Mucosa of descending colon (tissue), 3 donors: ENCODE results near the gene USP12. TPM values are rescaled to one million over a fixed set of nuclear protein-coding genes. Genes with fewer than 3 reads are reported as not detected.
A peak's percentile ranks its signal among the peaks of the same experiment; 100 is the strongest.

Experiments used
- ATAC-seq: fragments of 200-7000 bp; cut with Tn5 transposase; one replicate; pipeline ENCODE4 v1.9.1; 2020; ENCODE audit warnings: mild to moderate bottlenecking, moderate library complexity
- DNase-seq, 3 donors: peaks; one replicate each; pipeline ENCODE4 v3.0.0-alpha.2; 2020
- H3K36me3 ChIP-seq: fragments of 200-600 bp; one replicate; pipeline ENCODE4 v1.8.0; 2021; ENCODE audit warnings: low read depth, mild to moderate bottlenecking
- H3K4me1 ChIP-seq: fragments of 200-600 bp; one replicate; pipeline ENCODE4 v1.8.0; 2021; ENCODE audit warnings: low read depth, mild to moderate bottlenecking
- H3K4me3 ChIP-seq: fragments of 200-600 bp; one replicate; pipeline ENCODE4 v1.8.0; 2021; ENCODE audit warnings: mild to moderate bottlenecking
- H3K9me3 ChIP-seq: fragments of 200-600 bp; one replicate; pipeline ENCODE4 v1.8.0; 2021; ENCODE audit warnings: mild to moderate bottlenecking
- CTCF ChIP-seq: fragments of 200-600 bp; IDR thresholded peaks from one replicate; pipeline ENCODE4 v1.8.0; 2022; ENCODE audit warnings: antibody characterized with exemption, mild to moderate bottlenecking
- intact Hi-C, 2 donors: fragments of 100-400 bp; cut with DNase I in 1 of 2; cut with micrococcal nuclease in 1 of 2; formaldehyde crosslinking; loops; one replicate each; pipeline versions ENCODE4 v1.11.0 to v1.11.1; 2022; cut with DNase I, micrococcal nuclease
- total RNA-seq, 3 donors: library from RNA; stranded (reverse); fragmentation: NEBNext Ultra II Directional in 2 of 3; extraction: Animal tissue kit (Norgen Biotek cat#: 25700) in 2 of 3; gene quantifications; one replicate each; pipeline versions ENCODE4 v1.2.1 to v1.2.4, GENCODE V29; 2021 to 2023
- donor health status: DM: no; HTN: no; CAD: no; lungs with moderate emphysema.
- donor health status: DM: no; HTN: no; CAD: no.
- donor health status: DM: no; HTN: yes; CAD: no.

The USP12 gene
- total RNA-seq, 3 donors from 2014 or later = 34.3 to 77.1 (median 45.0) TPM

- no peak for TF ChIP-seq CTCF
- intact Hi-C loops = loop anchor here in 1 of 2 donors (10.0 kb wide), 1 partner anchor 73 kb away; no protein-coding TSS in a partner anchor
Observed at GRCh38 chr13:27171827-27172494, 350 bp upstream of the USP12 start.

GRCh38 chr13:27170516-27171243, 931 bp downstream of the USP12 start:
- ATAC-seq (no peak), DNase-seq (peak; percentile 51 to 71 (median 70))
- H3K4me3 ChIP-seq = peak overlapping the region; percentile 62
- H3K4me1 ChIP-seq = peaks cover 32% of the 10 kb centered on the region
- no peaks in the 10 kb centered on the region for H3K36me3 ChIP-seq
- H3K9me3 ChIP-seq = no peaks in the 10 kb centered on the region
- intact Hi-C loops = loop anchor here in 1 of 2 donors (10.0 kb wide), 1 partner anchor 74 kb away; no protein-coding TSS in a partner anchor
- no peak for TF ChIP-seq CTCF

More at GRCh38 chr13:27171827-27172494, 350 bp upstream of the USP12 start:
- peak; percentile 92 to 98 (median 97) for DNase-seq
- Histone ChIP-seq H3K9me3 (no peaks in the 10 kb centered on the region), H3K4me3 (peak overlapping the region; percentile 62), H3K36me3 (no peaks in the 10 kb centered on the region), H3K4me1 (peaks cover 32% of the 10 kb centered on the region)
- ATAC-seq = peak; percentile 95

- no peaks in the 10 kb centered on the region for H3K36me3 ChIP-seq
- H3K4me3 ChIP-seq = no peak overlapping the region
- H3K4me1 ChIP-seq = peaks cover 32% of the 10 kb centered on the region
- no peak for TF ChIP-seq CTCF
- no peak for ATAC-seq
- intact Hi-C loops = loop anchor here in 1 of 2 donors (10.0 kb wide), 1 partner anchor 75 kb away; no protein-coding TSS in a partner anchor
- DNase-seq = no peak
- H3K9me3 ChIP-seq = no peaks in the 10 kb centered on the region
Observed at GRCh38 chr13:27170221-27170515, 1.4 kb downstream of the USP12 start.

DNA sequence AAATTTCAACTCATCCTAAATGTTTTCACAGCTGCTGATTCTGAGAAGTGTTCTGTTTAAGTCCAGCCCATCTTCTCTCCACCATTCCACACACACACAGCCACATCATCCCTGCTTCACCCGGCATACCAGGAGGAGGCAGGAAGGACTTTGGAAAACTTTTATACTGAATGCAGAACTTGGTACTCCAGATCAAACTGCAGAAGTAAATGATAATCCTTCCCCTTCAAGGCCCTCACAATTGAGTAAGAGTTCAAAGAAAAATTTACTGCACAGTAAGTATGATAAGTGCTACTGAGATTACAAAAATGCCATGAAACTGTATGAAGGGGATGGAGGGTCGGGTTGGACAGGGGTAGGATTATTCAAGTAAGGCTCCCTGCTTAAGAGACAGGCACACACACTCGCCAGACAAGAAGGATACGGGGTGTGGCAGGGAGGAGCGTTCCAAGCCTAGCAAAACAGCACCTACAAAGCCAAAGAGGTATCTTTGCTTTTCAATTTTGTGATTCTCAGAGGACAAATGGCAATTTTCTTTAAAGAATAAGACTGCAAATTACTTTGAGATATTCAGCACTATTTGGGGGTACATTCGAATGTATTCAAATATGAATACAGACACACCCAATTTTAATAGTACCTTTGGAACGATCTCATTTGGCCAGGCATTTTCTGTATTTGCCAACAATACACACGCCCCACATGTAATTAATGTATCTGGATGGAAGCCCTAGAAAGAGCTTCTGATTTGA, 2.5 kb downstream of the USP12 start:
- TF ChIP-seq CTCF = no peak
- Histone ChIP-seq H3K36me3 (no peaks in the 10 kb centered on the region), H3K4me1 (peaks cover 32% of the 10 kb centered on the region), H3K4me3 (no peak overlapping the region), H3K9me3 (no peaks in the 10 kb centered on the region)
- intact Hi-C loops = no loop called here
- no peak for ATAC-seq
- DNase-seq = peak in 1 of 3 donors; percentile 59

DNA sequence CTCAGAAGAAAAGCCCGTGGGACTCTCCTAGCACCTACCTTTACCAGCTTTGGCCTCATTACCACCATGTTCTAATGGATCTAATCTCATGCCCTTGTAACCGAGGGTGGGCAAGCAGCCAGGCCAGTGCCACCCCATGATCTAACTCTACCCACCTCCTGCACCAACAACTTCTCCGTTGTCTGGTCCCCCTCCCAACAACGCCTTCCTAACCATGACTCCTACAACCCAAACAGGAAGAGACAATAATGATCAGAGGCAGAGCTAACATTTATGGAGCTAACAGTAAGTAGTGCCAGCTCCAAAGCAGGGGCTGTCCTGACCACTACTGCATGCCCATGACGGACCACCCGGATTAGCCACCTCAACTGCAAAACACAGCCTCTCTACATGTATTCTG, 3.5 kb downstream of the USP12 start:
- intact Hi-C loops = no loop called here
- no peak for TF ChIP-seq CTCF
- H3K4me1 ChIP-seq = peaks cover 35% of the 10 kb centered on the region
- ATAC-seq (no peak), DNase-seq (no peak)
- no peak overlapping the region for H3K4me3 ChIP-seq
- H3K36me3 ChIP-seq = no peaks in the 10 kb centered on the region
- H3K9me3 ChIP-seq = no peaks in the 10 kb centered on the region
